IMR-90 (cell line): ENCODE results near the gene FXYD3. TPM values are rescaled to one million over a fixed set of nuclear protein-coding genes. Genes with fewer than 3 reads are reported as not detected.
"Not testable (repeated sequence)": the region's sequence is repeated elsewhere in the genome, so short reads cannot be mapped to it uniquely, and the experiment has no call there.

Experiments
- ATAC-seq: fragments of 200-7000 bp; cut with Tn5 transposase; 2 replicates; pipeline ENCODE4 v1.9.1; 2020; ENCODE audit warnings: low read depth, mild to moderate bottlenecking, moderate library complexity
- BruUV-seq: library from RNA; stranded (reverse); fragments of 400-500 nt; replicated peaks from 2 replicates; lab custom pipeline; 2021; lab: Mats Ljungman, UMichigan
- CTCF ChIA-PET: fragments of 300-600 bp; formaldehyde crosslinking; extraction: SDS; loops from one replicate; lab custom pipeline; 2021; ENCODE audit warnings: antibody characterized with exemption; lab: Yijun Ruan, JAX
- POLR2A ChIA-PET: fragments of 300-600 bp; sonication (Branson Sonifier 250); formaldehyde crosslinking; loops from one replicate; lab custom pipeline; 2022; ENCODE audit warnings: antibody characterized with exemption; ENCODE audit not compliant: unreplicated experiment; lab: Charles Lee
- DNase-seq: peaks from one replicate; pipeline ENCODE4 v3.0.0; 2013
- H2AFZ ChIP-seq: replicated peaks from 2 replicates; pipeline ENCODE3; 2013; ENCODE audit warnings: low read length, mild to moderate bottlenecking; ENCODE audit not compliant: poor library complexity
- H2AK5ac ChIP-seq: 2 replicates; pipeline ENCODE4 v1.6.1; 2013; ENCODE audit warnings: low read depth, low read length, inconsistent platforms
- H2AK9ac ChIP-seq: replicated peaks from 2 replicates; pipeline ENCODE3; 2013; ENCODE audit warnings: mild to moderate bottlenecking, low read depth, low read length, moderate library complexity; ENCODE audit not compliant: poor library complexity
- H2BK120ac ChIP-seq: 2 replicates; pipeline ENCODE4 v1.6.1; 2013; ENCODE audit warnings: low read depth, low read length, inconsistent platforms
- H2BK15ac ChIP-seq: 3 replicates; pipeline ENCODE4 v1.6.1; 2013; ENCODE audit warnings: low read depth, low read length, inconsistent platforms
- H2BK20ac ChIP-seq: 2 replicates; pipeline ENCODE4 v1.6.1; 2013; ENCODE audit warnings: low read depth, mild to moderate bottlenecking, inconsistent platforms, low read length, moderate library complexity
- H2BK5ac ChIP-seq: 2 replicates; pipeline ENCODE4 v1.6.1; 2013; ENCODE audit warnings: mild to moderate bottlenecking, low read depth, low read length, inconsistent platforms; ENCODE audit not compliant: poor library complexity, severe bottlenecking
- H3K14ac ChIP-seq: replicated peaks from 2 replicates; pipeline ENCODE4 v1.6.1; 2013; ENCODE audit warnings: low read depth, low read length, inconsistent platforms
- H3K18ac ChIP-seq: 2 replicates; pipeline ENCODE4 v1.6.1; 2013; ENCODE audit warnings: low read depth, low read length, control low read depth
- H3K23ac ChIP-seq: 2 replicates; pipeline ENCODE4 v1.6.1; 2013; ENCODE audit warnings: low read depth, low read length, inconsistent platforms
- H3K27ac ChIP-seq: 2 replicates; pipeline ENCODE4 v1.5.1; 2013; ENCODE audit warnings: mild to moderate bottlenecking, control low read depth, low read length; ENCODE audit not compliant: insufficient read depth
- H3K27me3 ChIP-seq: 2 replicates; pipeline ENCODE4 v1.6.1; 2013; ENCODE audit warnings: low read length; ENCODE audit not compliant: control insufficient read depth, insufficient read depth
- H3K36me3 ChIP-seq: 2 replicates; pipeline ENCODE4 v1.6.1; 2013; ENCODE audit warnings: low read length, mixed read lengths; ENCODE audit not compliant: control insufficient read depth, insufficient read depth
- H3K4ac ChIP-seq: 2 replicates; pipeline ENCODE4 v1.6.1; 2013; ENCODE audit warnings: low read depth, low read length, inconsistent platforms
- H3K4me1 ChIP-seq: 2 replicates; pipeline ENCODE4 v1.6.1; 2013; ENCODE audit warnings: low read length, mixed read lengths; ENCODE audit not compliant: control insufficient read depth, insufficient read depth
- H3K4me2 ChIP-seq: 2 replicates; pipeline ENCODE4 v1.6.1; 2013; ENCODE audit warnings: low read depth, mild to moderate bottlenecking, control low read depth, low read length, moderate library complexity
- H3K4me3 ChIP-seq: 2 replicates; pipeline ENCODE4 v1.5.1; 2013; ENCODE audit warnings: low read depth, mild to moderate bottlenecking, control low read depth, low read length, moderate library complexity; ENCODE audit not compliant: insufficient read depth
- H3K56ac ChIP-seq: 2 replicates; pipeline ENCODE4 v1.6.1; 2013; ENCODE audit warnings: low read length, inconsistent platforms; ENCODE audit not compliant: insufficient read depth; ENCODE audit errors: extremely low read depth
- H3K79me1 ChIP-seq, 2 experiments: 2 replicates each; pipeline ENCODE4 v1.6.1; 2013; ENCODE audit warnings: low read length in 2 of 2, inconsistent platforms in 1 of 2, low read depth in 1 of 2
- H3K9ac ChIP-seq: 2 replicates; pipeline ENCODE4 v1.6.1; 2013; ENCODE audit warnings: low read depth, low read length, control low read depth
- H3K9me1 ChIP-seq: 2 replicates; pipeline ENCODE4 v1.6.1; 2013; ENCODE audit warnings: low read length, inconsistent platforms; ENCODE audit not compliant: insufficient read depth
- H3K9me3 ChIP-seq: 2 replicates; pipeline ENCODE4 v1.6.1; 2013; ENCODE audit warnings: low read length; ENCODE audit not compliant: control insufficient read depth, insufficient read depth
- H4K20me1 ChIP-seq: 2 replicates; pipeline ENCODE4 v1.6.1; 2013; ENCODE audit warnings: low read length, inconsistent platforms; ENCODE audit not compliant: insufficient read depth
- H4K5ac ChIP-seq: 2 replicates; pipeline ENCODE4 v1.6.1; 2013; ENCODE audit warnings: mild to moderate bottlenecking, low read depth, low read length, control low read depth
- H4K8ac ChIP-seq, 2 experiments: 2 replicates each; pipeline ENCODE4 v1.6.1; 2013; ENCODE audit warnings: low read depth in 2 of 2, low read length in 2 of 2, control low read depth in 1 of 2, inconsistent platforms in 1 of 2
- H4K91ac ChIP-seq: 2 replicates; pipeline ENCODE4 v1.6.1; 2013; ENCODE audit warnings: low read depth, low read length, inconsistent platforms; ENCODE audit not compliant: insufficient read depth
- FOS ChIP-seq: fragments of 150-350 bp; IDR thresholded peaks from 2 replicates; pipeline ENCODE4 v1.6.1; 2016; ENCODE audit warnings: low read depth, low read length
- SMC3 ChIP-seq: fragments of 150-350 bp; IDR thresholded peaks from 2 replicates; pipeline ENCODE4 v1.6.1; 2016; ENCODE audit warnings: low read depth, mild to moderate bottlenecking, antibody characterized with exemption, low read length, moderate library complexity
- WGBS, 2 experiments: methylation state at CpG; one replicate each; pipeline versions ENCODE4 v1.1.5 to v1.1.7; 2013; ENCODE audit warnings: missing lambda C conversion rate in 2 of 2; ENCODE audit not compliant: insufficient read length in 1 of 2; ENCODE audit errors: extremely low coverage in 2 of 2; 5-methylcytosine and 5-hydroxymethylcytosine counted together
- dilution Hi-C: fragments of 300-500 bp; cut with HindIII; formaldehyde crosslinking; loops from one replicate; pipeline ENCODE4 v1.14.3; 2018; ENCODE audit warnings: low sequenced_read_pairs; ENCODE audit not compliant: unreplicated experiment
- in situ Hi-C: fragments of 300-500 bp; cut with MboI; formaldehyde crosslinking; loops from 3 replicates; pipeline ENCODE4 v1.14.3; 2019; ENCODE audit warnings: low sequenced_read_pairs, inconsistent platforms, mixed read lengths
- intact Hi-C: fragments of 100-400 bp; cut with micrococcal nuclease; formaldehyde crosslinking; loops from 2 replicates; pipeline ENCODE4 v1.10.0; 2022
- polyA plus RNA-seq, 3 experiments: library from polyadenylated mRNA; depleted of rRNA; stranded (reverse); fragments of >200 nt; gene quantifications; 2 replicates each; pipeline ENCODE4 v1.2.3, GENCODE V29; 2012; ENCODE audit warnings: low replicate concordance in 1 of 3
- total RNA-seq: library from RNA; depleted of rRNA; stranded (reverse); fragments of >200 nt; gene quantifications from 2 replicates; pipeline ENCODE4 v1.2.3, GENCODE V29; 2012

FXYD3 gene
- total and polyA plus RNA-seq, 2 of the 4 experiments (the other 2 are of a cell fraction) = not detected

- H3K9me1 ChIP-seq = peaks cover 7% of the 10 kb centered on the region; the same call in 1 of the 2 replicates
- ATAC-seq (no peak), DNase-seq (no peak)
- H3K4ac ChIP-seq = no peak overlapping the region
- intact Hi-C loops = no loop called here
- no peak overlapping the region for H3K9ac ChIP-seq
- in situ Hi-C loops = no loop called here
- no peak overlapping the region for H3K23ac ChIP-seq
- no peak overlapping the region for H3K27ac ChIP-seq
- TF ChIP-seq FOS (no peak), SMC3 (no peak)
- no peak overlapping the region for H3K4me3 ChIP-seq
- 0 out of 4 replicates have a peak, but pooled peaks cover 0 to 7% of the 10 kb centered on the region in 2 experiments for H3K79me1 ChIP-seq
- no peak overlapping the region for H2BK15ac ChIP-seq
- ChIA-PET POLR2A (no interaction called here), CTCF (interaction anchor here (1.8 kb wide), 1 partner anchor 62 kb away, joined by 6 read pairs; no protein-coding TSS in a partner anchor)
- no peak overlapping the region for H3K56ac ChIP-seq
- no peaks in the 10 kb centered on the region for H3K36me3 ChIP-seq
- H2BK120ac ChIP-seq = no peak overlapping the region
- no peaks in the 10 kb centered on the region for H3K9me3 ChIP-seq
- no peak overlapping the region for H3K4me2 ChIP-seq
- BruUV-seq = no TSS peak
- peaks cover 13% of the 10 kb centered on the region; the same call in 1 of the 2 replicates for H3K27me3 ChIP-seq
- no peak overlapping the region for H4K5ac ChIP-seq
- no peaks in the 10 kb centered on the region for H4K20me1 ChIP-seq
- no peak overlapping the region for H3K18ac ChIP-seq
- no peak overlapping the region for H4K8ac ChIP-seq
- no peak overlapping the region for H2BK5ac ChIP-seq
- no peak overlapping the region for H3K14ac ChIP-seq
- H2AK9ac ChIP-seq = no peak overlapping the region
- H2BK20ac ChIP-seq = no peak overlapping the region
- H2AK5ac ChIP-seq = no peak overlapping the region
- no peak overlapping the region for H4K91ac ChIP-seq
- 80% methylated on average over 1 of the region's 9 CpGs; no CpG with 5 or more reads in 1 of the 2 experiments for WGBS, 2 experiments
- H2AFZ ChIP-seq = no peak overlapping the region
- H3K4me1 ChIP-seq = peaks cover 2% of the 10 kb centered on the region; the same call in 1 of the 2 replicates
- dilution Hi-C loops = no loop called here
Observed at GRCh38 chr19:35128398-35129057, 12.9 kb downstream of the FXYD3 start.

DNA sequence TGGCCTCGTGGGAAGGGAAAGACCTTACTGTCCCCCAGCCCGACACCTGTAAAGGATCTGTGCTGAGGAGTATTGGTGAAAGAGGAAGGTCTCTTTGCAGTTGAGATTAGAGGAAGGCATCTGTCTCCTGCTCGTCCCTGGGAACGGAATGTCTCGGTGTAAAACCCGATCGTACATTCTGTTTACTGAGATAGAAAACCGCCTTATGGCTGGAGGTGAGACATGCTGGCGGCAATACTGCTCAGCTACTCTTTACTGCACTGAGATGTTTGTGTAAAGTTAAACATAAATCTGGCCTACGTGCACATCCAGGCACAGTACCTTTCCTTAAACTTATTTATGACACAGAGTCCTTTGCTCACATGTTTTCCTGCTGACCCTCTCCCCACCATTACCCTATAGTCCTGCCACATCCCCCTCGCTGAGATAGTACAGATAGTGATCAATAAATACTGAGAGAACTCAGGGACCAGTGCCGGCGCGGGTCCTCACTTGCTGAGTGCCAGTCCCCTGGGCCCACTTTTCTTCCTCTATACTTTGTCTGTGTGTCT lies 14.2 kb downstream of the FXYD3 start:
- POLR2A ChIA-PET, H2BK120ac ChIP-seq, H3K27ac ChIP-seq, intact Hi-C loops, in situ Hi-C loops, DNase-seq, H3K36me3 ChIP-seq, dilution Hi-C loops, H3K56ac ChIP-seq, H3K4me1 ChIP-seq, H3K9ac ChIP-seq, H3K9me1 ChIP-seq, H3K4ac ChIP-seq, H2BK15ac ChIP-seq, H3K4me3 ChIP-seq, H3K9me3 ChIP-seq, H3K18ac ChIP-seq, H3K4me2 ChIP-seq, H2AFZ ChIP-seq, H3K14ac ChIP-seq, H3K23ac ChIP-seq, H3K79me1 ChIP-seq, BruUV-seq, ATAC-seq, H2BK5ac ChIP-seq, H2BK20ac ChIP-seq, H4K8ac ChIP-seq, CTCF ChIA-PET, H2AK9ac ChIP-seq, H4K20me1 ChIP-seq, H2AK5ac ChIP-seq, H4K5ac ChIP-seq, H4K91ac ChIP-seq: not testable (repeated sequence)
- WGBS, 2 experiments = 20% methylated on average over 1 of the region's 14 CpGs; no CpG with 5 or more reads in 1 of the 2 experiments
- H3K27me3 ChIP-seq = peaks cover 18% of the 10 kb centered on the region; the same call in 1 of the 2 replicates
